RWPE1 (cell line): Measurements from ENCODE around the gene SPNS2.

Source experiments
- CTCF ChIA-PET: fragments of 350-600 bp; sonication (Branson Sonifier 250); formaldehyde crosslinking; extraction: SDS; loops from one replicate; lab custom pipeline; 2021; lab: Yijun Ruan, JAX
- POLR2A ChIA-PET: fragments of 400-600 bp; formaldehyde crosslinking; extraction: SDS; loops from one replicate; lab custom pipeline; 2020; ENCODE audit warnings: antibody characterized with exemption; ENCODE audit not compliant: low non-redundant PET; lab: Yijun Ruan, JAX
- DNase-seq: peaks from one replicate; pipeline ENCODE4 v3.0.0; 2012; ENCODE audit warnings: low spot score
- H3K27ac ChIP-seq: fragments of 450-650 bp; 2 replicates; pipeline ENCODE4 v1.5.1; 2017
- CTCF ChIP-seq: fragments of 450-650 bp; conservative IDR thresholded peaks from 2 replicates; pipeline ENCODE4 v1.5.1; 2017; ENCODE audit warnings: low read depth, mild to moderate bottlenecking

SPNS2 gene

GRCh38 chr17:4531988-4532736 lies 33.5 kb downstream of the SPNS2 start:
- POLR2A ChIA-PET, result no interaction called here
- no peak for DNase-seq
- TF ChIP-seq CTCF, result no peak
- CTCF ChIA-PET, result no interaction called here
- H3K27ac ChIP-seq, result no peak overlapping the region

GRCh38 chr17:4532860-4533522 lies 34.3 kb downstream of the SPNS2 start:
- TF ChIP-seq CTCF, result no peak
- CTCF ChIA-PET, result no interaction called here
- no peak overlapping the region; the same call in 1 of the 2 replicates for H3K27ac ChIP-seq
- POLR2A ChIA-PET, result no interaction called here
- DNase-seq, result no peak

- peak overlapping the region; percentile 38 for H3K27ac ChIP-seq
- CTCF ChIA-PET, result no interaction called here
- POLR2A ChIA-PET, result no interaction called here
- DNase-seq, result no peak
- TF ChIP-seq CTCF, result no peak
These were observed 35.1 kb downstream of the SPNS2 start for GRCh38 chr17:4533523-4534504.

GRCh38 chr17:4534515-4534914 lies 35.8 kb downstream of the SPNS2 start:
- ChIA-PET CTCF (no interaction called here), POLR2A (no interaction called here)
- no peak for TF ChIP-seq CTCF
- DNase-seq, result no peak
- H3K27ac ChIP-seq, result peak overlapping the region; percentile 38

- H3K27ac ChIP-seq, result peak overlapping the region; percentile 38
- TF ChIP-seq CTCF, result no peak
- ChIA-PET CTCF (interaction anchor here (0.5 kb wide), 1 partner anchor 49 kb away, joined by 3 read pairs; no protein-coding TSS in a partner anchor), POLR2A (no interaction called here)
- no peak for DNase-seq
These were observed 36.4 kb downstream of the SPNS2 start for GRCh38 chr17:4534928-4535666.
